Smooth muscle cell (in vitro differentiated cells): ENCODE results near the gene MYO1H. TPM values are rescaled to one million over a fixed set of nuclear protein-coding genes. Genes with fewer than 3 reads are reported as not detected.

Experiments used
- DNase-seq: peaks from one replicate; lab custom pipeline; 2025; ENCODE audit not compliant: unreplicated experiment; lab: John Stamatoyannopoulos, UW
- H2AFZ ChIP-seq: fragments of 200-600 bp; sonication (generic); 2 replicates; pipeline ENCODE4 v1.6.0; 2016; ENCODE audit warnings: antibody characterized with exemption, low read depth, mild to moderate bottlenecking
- H3F3A ChIP-seq: fragments of 200-600 bp; sonication (generic); 2 replicates; pipeline ENCODE4 v1.6.0; 2017; ENCODE audit warnings: antibody characterized with exemption, low read depth
- H3K27ac ChIP-seq: fragments of 200-600 bp; sonication (generic); 2 replicates; pipeline ENCODE4 v1.5.1; 2016; ENCODE audit warnings: low read depth, mild to moderate bottlenecking
- H3K27me3 ChIP-seq: fragments of 200-600 bp; sonication (generic); 2 replicates; pipeline ENCODE4 v1.6.1; 2016; ENCODE audit warnings: low read depth, mild to moderate bottlenecking
- H3K36me3 ChIP-seq: fragments of 200-600 bp; sonication (generic); 2 replicates; pipeline ENCODE4 v1.5.1; 2016; ENCODE audit warnings: low read depth
- H3K4me1 ChIP-seq: fragments of 200-600 bp; sonication (generic); 2 replicates; pipeline ENCODE4 v1.5.1; 2016; ENCODE audit warnings: low read depth
- H3K4me2 ChIP-seq: fragments of 200-600 bp; sonication (generic); 2 replicates; pipeline ENCODE4 v1.6.0; 2016; ENCODE audit warnings: mild to moderate bottlenecking
- H3K4me3 ChIP-seq: fragments of 200-600 bp; sonication (generic); 2 replicates; pipeline ENCODE4 v1.5.1; 2016; ENCODE audit warnings: mild to moderate bottlenecking
- H3K79me2 ChIP-seq: fragments of 200-600 bp; sonication (generic); 2 replicates; pipeline ENCODE4 v1.6.0; 2016; ENCODE audit warnings: low read depth, mild to moderate bottlenecking
- H3K9ac ChIP-seq: fragments of 200-600 bp; sonication (generic); 2 replicates; pipeline ENCODE4 v1.6.0; 2016; ENCODE audit warnings: low read depth
- H3K9me3 ChIP-seq: fragments of 200-600 bp; sonication (generic); replicated peaks from 2 replicates; pipeline ENCODE4 v1.5.1; 2016; ENCODE audit warnings: low read depth
- H4K20me1 ChIP-seq: fragments of 200-600 bp; sonication (generic); 2 replicates; pipeline ENCODE4 v1.6.0; 2016; ENCODE audit warnings: low read depth
- WGBS: methylation state at CpG from one replicate; pipeline ENCODE4 v1.1.7; 2016; ENCODE audit warnings: low lambda C conversion rate; 5-methylcytosine and 5-hydroxymethylcytosine counted together
- polyA plus RNA-seq: library from polyadenylated mRNA; unstranded; fragments of >200 nt; fragmentation: Nextera tagmentation; extraction: Ambion mirVana; gene quantifications from 2 replicates; pipeline ENCODE4 v1.2.1, GENCODE V29; 2016
- total RNA-seq: library from RNA; depleted of rRNA; stranded (reverse); fragments of >200 nt; gene quantifications from 2 replicates; pipeline ENCODE4 v1.2.3, GENCODE V29; 2014
- TF ChIP-seq, protein P1 (sequence below): fragments of 200-600 bp; sonication (generic); IDR thresholded peaks from 2 replicates; pipeline ENCODE4 v1.5.1; 2017; ENCODE audit warnings: borderline replicate concordance, mild to moderate bottlenecking, antibody characterized with exemption; ENCODE audit not compliant: insufficient read depth, poor library complexity, severe bottlenecking

The MYO1H gene
- total and polyA plus RNA-seq, 2 experiments from 2014 or later: 0.03 to 2.3 TPM

GRCh38 chr12:109449845-109450532 is 102.3 kb downstream of the MYO1H start:
- TF ChIP-seq, protein P1, sequence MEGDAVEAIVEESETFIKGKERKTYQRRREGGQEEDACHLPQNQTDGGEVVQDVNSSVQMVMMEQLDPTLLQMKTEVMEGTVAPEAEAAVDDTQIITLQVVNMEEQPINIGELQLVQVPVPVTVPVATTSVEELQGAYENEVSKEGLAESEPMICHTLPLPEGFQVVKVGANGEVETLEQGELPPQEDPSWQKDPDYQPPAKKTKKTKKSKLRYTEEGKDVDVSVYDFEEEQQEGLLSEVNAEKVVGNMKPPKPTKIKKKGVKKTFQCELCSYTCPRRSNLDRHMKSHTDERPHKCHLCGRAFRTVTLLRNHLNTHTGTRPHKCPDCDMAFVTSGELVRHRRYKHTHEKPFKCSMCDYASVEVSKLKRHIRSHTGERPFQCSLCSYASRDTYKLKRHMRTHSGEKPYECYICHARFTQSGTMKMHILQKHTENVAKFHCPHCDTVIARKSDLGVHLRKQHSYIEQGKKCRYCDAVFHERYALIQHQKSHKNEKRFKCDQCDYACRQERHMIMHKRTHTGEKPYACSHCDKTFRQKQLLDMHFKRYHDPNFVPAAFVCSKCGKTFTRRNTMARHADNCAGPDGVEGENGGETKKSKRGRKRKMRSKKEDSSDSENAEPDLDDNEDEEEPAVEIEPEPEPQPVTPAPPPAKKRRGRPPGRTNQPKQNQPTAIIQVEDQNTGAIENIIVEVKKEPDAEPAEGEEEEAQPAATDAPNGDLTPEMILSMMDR: no peak
- Histone ChIP-seq H3K9ac (no peak overlapping the region), H3F3A (peaks cover 5% of the 10 kb centered on the region), H3K4me2 (no peak overlapping the region), H3K27ac (no peak overlapping the region), H3K79me2 (peaks cover 61% of the 10 kb centered on the region), H3K36me3 (peaks cover 21% of the 10 kb centered on the region), H3K4me1 (no peaks in the 10 kb centered on the region), H2AFZ (no peak overlapping the region), H3K27me3 (no peaks in the 10 kb centered on the region), H3K4me3 (no peak overlapping the region), H4K20me1 (peaks cover 50% of the 10 kb centered on the region), H3K9me3 (no peaks in the 10 kb centered on the region)
- no peak for DNase-seq
- WGBS: 91% methylated on average over 16 of the region's 16 CpGs

DNA sequence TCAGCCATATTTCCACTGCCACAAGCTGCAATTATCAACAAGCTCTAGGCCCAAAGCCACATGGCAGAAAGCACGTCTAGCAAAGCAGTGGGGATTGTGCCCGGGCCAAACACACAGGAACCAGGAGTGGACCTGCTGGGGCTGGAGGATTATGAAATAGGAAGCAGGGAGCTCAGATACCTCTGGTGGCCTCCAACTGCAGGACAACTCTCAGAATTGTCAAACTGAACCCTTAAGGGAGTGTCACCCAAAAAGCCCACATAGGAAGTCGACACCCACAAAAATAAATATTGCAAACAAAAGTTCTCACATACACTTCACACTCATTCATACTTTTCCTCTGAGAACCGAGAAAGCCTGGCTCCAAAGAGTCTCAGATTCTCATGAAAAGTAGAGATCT is 103.3 kb downstream of the MYO1H start:
- H2AFZ ChIP-seq: no peak overlapping the region
- peaks cover 50% of the 10 kb centered on the region for H4K20me1 ChIP-seq
- peaks cover 27% of the 10 kb centered on the region for H3K36me3 ChIP-seq
- DNase-seq: no peak
- 98% methylated on average over 4 of the region's 4 CpGs for WGBS
- no peak overlapping the region for H3K4me2 ChIP-seq
- peaks cover 3% of the 10 kb centered on the region for H3F3A ChIP-seq
- no peaks in the 10 kb centered on the region for H3K9me3 ChIP-seq
- H3K79me2 ChIP-seq: peaks cover 71% of the 10 kb centered on the region
- no peak overlapping the region for H3K4me3 ChIP-seq
- TF ChIP-seq, protein P1: no peak
- no peak overlapping the region for H3K9ac ChIP-seq
- H3K27me3 ChIP-seq: no peaks in the 10 kb centered on the region
- H3K27ac ChIP-seq: no peak overlapping the region
- no peaks in the 10 kb centered on the region for H3K4me1 ChIP-seq

DNA sequence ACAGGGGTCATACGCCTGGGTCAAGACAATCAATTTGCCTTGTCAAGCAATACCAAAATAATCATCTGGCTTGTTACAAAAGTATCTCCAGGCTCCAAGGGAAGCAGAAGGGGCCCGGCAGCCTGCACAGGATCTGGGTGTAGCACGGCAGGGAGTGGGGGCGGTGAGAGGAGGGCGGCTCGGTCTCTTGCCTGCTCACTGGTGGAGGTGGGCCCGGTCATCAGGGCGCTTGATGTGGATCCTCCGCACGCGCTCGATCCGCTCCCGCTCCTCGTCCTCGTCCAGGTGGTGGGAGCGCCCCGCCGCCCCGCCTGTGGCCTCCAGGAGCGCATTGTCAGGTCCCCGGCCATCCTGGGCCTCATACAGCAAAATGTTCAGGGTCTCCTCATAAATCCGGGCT is 103.7 kb downstream of the MYO1H start:
- H3K79me2 ChIP-seq: peaks cover 73% of the 10 kb centered on the region
- H3K27me3 ChIP-seq: no peaks in the 10 kb centered on the region
- no peak overlapping the region for H3K4me2 ChIP-seq
- H3K36me3 ChIP-seq: peaks cover 27% of the 10 kb centered on the region
- no peak overlapping the region for H3K4me3 ChIP-seq
- no peaks in the 10 kb centered on the region for H3K9me3 ChIP-seq
- H4K20me1 ChIP-seq: peaks cover 50% of the 10 kb centered on the region
- DNase-seq: no peak
- H3K9ac ChIP-seq: no peak overlapping the region
- no peaks in the 10 kb centered on the region for H3K4me1 ChIP-seq
- TF ChIP-seq, protein P1: no peak
- H3F3A ChIP-seq: no peaks in the 10 kb centered on the region
- H3K27ac ChIP-seq: no peak overlapping the region
- 97% methylated on average over 23 of the region's 23 CpGs for WGBS
- no peak overlapping the region for H2AFZ ChIP-seq

DNA sequence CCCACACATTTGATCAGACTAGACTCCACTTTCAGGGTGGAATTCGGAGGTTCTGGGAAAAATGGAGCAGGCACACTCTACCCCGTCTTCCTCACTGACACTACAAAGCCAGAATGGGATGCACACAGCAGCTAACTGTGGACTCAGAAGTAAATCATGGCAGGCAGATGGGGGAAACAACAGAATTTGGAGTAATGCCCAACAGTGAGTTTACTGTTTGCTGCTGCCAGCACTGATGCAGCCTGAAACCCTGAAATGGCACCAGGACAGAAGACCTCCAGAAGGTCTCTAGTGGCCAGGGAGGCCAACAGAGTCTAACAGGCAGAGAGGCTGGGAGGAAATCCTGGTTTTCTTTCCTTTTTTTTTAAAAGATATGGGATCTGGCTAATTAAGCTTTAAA is 104.8 kb downstream of the MYO1H start:
- Histone ChIP-seq H4K20me1 (peaks cover 44% of the 10 kb centered on the region), H3K4me1 (peaks cover 3% of the 10 kb centered on the region), H3F3A (peaks cover 8% of the 10 kb centered on the region), H3K27me3 (no peaks in the 10 kb centered on the region), H3K4me3 (no peak overlapping the region), H3K79me2 (peaks cover 84% of the 10 kb centered on the region), H3K27ac (no peak overlapping the region), H3K9me3 (no peaks in the 10 kb centered on the region), H3K9ac (no peak overlapping the region), H2AFZ (no peak overlapping the region), H3K36me3 (peaks cover 27% of the 10 kb centered on the region), H3K4me2 (no peak overlapping the region)
- 88% methylated on average over 2 of the region's 2 CpGs for WGBS
- TF ChIP-seq, protein P1: no peak
- no peak for DNase-seq
